SK-N-MC (cell line): Measurements from ENCODE around the gene SPOPL.

Experiments
- EZH2 ChIP-seq: fragments of 200-600 bp; sonication (generic); IDR thresholded peaks from one replicate; pipeline ENCODE4 v1.6.1; 2017; ENCODE audit warnings: antibody characterized with exemption
- POLR2AphosphoS5 ChIP-seq: IDR thresholded peaks from 2 replicates; pipeline ENCODE4 v1.6.1; 2012; ENCODE audit warnings: mild to moderate bottlenecking, low read depth, low read length, borderline replicate concordance

DNA sequence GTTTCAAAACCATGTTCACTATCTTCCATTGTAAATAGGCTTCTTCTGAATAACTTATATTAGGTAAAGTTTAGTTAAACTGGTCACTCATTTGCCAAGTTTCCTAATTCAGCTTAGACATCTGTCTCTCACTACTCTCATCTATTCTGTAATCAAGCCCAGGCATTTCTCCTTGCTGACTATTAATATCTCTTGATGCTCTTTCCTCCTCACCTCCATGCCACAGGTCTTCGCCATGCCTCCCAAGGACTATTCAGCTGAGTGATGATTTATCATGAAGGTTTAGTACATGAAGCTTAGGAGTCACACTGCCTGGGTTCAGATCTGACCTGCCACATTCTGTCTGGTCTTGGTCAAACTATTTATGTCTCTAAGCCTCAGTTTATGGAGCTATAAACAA, 115.5 kb downstream of the SPOPL start:
- TF ChIP-seq POLR2AphosphoS5 (no peak), EZH2 (no peak)
